ENCODE results near the gene ZNF446.
"Not testable (repeated sequence)": the region's sequence is repeated elsewhere in the genome, so short reads cannot be mapped to it uniquely, and the experiment has no call there.

The ZNF446 gene

DNA sequence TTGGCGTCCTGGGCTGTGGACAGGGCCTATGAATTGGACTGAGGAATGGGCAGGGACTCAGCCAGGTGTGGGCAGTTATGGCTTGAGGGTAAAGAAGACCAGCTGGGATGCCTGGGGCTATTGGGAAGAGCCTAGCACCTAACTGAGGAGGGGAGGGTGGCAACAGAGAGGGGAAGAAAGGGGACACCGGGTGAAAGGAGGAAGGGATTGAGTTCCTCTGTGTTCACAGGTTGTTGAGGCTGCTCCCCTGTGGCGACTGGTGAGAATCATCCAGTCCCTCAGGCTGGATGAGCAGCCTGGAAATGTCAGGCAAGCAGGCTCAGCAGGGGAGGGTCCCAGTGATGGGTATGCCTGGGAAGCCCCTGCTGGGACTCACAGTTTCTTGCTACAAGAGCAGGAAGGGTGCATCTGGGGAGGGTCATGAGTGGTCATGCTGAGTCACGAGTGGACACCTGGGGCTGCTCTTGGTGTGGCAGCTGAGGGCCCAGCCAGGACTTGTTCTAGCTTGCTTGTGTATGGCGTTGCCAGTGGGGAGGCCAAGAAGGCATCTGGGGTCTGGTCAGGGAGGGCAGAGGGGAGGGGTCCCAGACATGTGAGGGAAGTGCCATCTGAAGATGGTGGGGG lies 7.8 kb upstream of the ZNF446 start:
- Mint-ChIP-seq H3K9me3 (no peaks in the 10 kb centered on the region), H3K36me3 (ENCODE audit: low read depth) (peaks cover 11% of the 10 kb centered on the region), H3K4me1 (peaks cover 12% of the 10 kb centered on the region), H3K27me3 (ENCODE audit: low read depth) (peaks cover 3% of the 10 kb centered on the region), H3K27ac (no peak overlapping the region), H3K4me3 (peak overlapping the region; percentile 86 to 89 (median 87))
- TF ChIP-seq, protein P1, sequence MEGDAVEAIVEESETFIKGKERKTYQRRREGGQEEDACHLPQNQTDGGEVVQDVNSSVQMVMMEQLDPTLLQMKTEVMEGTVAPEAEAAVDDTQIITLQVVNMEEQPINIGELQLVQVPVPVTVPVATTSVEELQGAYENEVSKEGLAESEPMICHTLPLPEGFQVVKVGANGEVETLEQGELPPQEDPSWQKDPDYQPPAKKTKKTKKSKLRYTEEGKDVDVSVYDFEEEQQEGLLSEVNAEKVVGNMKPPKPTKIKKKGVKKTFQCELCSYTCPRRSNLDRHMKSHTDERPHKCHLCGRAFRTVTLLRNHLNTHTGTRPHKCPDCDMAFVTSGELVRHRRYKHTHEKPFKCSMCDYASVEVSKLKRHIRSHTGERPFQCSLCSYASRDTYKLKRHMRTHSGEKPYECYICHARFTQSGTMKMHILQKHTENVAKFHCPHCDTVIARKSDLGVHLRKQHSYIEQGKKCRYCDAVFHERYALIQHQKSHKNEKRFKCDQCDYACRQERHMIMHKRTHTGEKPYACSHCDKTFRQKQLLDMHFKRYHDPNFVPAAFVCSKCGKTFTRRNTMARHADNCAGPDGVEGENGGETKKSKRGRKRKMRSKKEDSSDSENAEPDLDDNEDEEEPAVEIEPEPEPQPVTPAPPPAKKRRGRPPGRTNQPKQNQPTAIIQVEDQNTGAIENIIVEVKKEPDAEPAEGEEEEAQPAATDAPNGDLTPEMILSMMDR (IDR thresholded peaks at IDR 0.05; ENCODE audit: unreplicated experiment in 3 of 3), result no peak

DNA sequence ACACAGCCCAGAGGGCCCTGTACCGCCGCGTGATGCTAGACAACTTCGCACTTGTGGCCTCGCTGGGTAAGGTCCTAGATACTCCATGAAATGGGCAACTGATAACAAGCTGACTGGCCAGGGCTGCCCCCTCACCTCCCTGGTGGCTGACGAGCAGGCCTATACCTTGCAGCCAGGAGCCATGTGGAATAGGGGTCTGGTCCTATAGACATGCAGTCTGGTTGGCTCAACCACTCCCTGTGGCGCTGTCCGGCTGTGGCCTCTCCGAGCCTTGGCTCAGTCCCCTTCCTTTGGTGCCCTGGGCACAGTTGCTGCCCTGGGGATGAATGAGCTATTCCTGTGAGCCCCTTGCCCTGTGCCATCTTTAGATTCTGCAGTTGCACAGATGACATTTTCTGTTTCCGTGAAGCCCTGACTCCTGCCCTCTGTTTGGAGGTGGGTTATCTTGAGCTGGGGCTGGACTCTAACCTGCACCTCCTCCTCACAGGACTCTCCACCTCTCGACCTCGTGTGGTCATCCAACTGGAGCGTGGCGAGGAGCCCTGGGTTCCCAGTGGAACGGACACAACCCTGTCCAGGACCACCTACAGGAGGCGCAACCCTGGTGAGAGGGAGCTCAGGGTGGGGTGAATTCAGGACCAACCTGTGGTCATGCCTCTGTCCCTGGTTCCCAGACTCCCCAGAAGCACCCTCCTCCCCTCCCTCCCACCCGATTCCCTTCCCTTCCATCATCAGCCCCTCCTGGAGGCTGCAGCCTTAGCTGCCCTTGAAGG lies 6.7 kb upstream of the ZNF446 start:
- no peak overlapping the region for H3K27ac Mint-ChIP-seq
- no peaks in the 10 kb centered on the region for H3K9me3 Mint-ChIP-seq
- peaks cover 12% of the 10 kb centered on the region for H3K4me1 Mint-ChIP-seq
- peaks cover 3% of the 10 kb centered on the region for H3K27me3 Mint-ChIP-seq (ENCODE audit: low read depth)
- TF ChIP-seq, protein P1 (IDR thresholded peaks at IDR 0.05; ENCODE audit: unreplicated experiment in 3 of 3), result no peak
- H3K36me3 Mint-ChIP-seq (ENCODE audit: low read depth), result peaks cover 11% of the 10 kb centered on the region
- H3K4me3 Mint-ChIP-seq, result peak overlapping the region; percentile 86 to 89 (median 87)

DNA sequence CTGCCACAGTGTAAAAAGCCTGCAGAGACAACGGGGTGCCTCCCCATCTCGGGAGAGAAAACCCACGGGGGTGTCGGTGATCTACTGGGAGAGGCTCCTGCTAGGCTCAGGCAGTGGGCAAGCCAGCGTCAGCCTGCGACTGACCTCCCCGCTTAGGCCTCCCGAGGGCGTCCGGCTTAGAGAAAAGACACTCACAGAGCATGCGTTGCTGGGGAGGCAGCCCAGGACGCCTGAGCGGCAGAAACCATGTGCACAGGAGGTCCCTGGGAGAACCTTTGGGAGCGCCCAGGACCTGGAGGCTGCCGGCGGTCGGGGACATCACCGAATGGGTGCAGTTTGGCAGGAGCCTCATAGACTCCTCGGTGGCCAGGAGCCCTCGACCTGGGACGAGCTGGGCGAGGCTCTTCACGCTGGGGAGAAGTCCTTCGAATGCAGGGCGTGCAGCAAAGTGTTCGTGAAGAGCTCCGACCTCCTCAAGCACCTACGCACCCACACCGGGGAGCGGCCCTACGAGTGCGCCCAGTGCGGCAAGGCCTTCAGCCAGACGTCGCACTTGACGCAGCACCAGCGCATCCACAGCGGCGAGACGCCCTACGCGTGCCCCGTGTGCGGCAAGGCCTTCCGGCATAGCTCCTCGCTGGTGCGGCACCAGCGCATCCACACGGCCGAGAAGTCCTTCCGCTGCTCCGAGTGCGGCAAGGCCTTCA lies 5.2 kb upstream of the ZNF446 start:
- not testable (repeated sequence) for H3K9me3 Mint-ChIP-seq; H3K27me3 Mint-ChIP-seq (ENCODE audit: low read depth); H3K27ac Mint-ChIP-seq
- Mint-ChIP-seq H3K4me1 (peaks cover 12% of the 10 kb centered on the region), H3K4me3 (peak overlapping the region in 2 of 3 experiments; percentile 43 to 57), H3K36me3 (ENCODE audit: low read depth) (peaks cover 11% of the 10 kb centered on the region)

DNA sequence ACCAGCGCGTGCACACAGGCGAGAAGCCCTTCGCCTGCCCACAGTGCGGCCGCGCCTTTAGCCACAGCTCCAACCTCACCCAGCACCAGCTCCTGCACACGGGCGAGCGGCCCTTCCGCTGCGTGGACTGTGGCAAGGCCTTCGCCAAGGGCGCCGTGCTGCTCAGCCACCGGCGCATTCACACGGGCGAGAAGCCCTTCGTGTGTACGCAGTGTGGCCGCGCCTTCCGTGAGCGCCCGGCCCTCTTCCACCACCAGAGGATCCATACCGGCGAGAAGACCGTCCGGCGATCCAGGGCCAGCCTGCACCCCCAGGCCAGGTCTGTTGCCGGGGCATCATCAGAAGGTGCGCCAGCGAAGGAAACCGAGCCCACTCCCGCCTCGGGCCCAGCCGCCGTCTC lies 4.4 kb upstream of the ZNF446 start:
- Mint-ChIP-seq H3K27me3 (ENCODE audit: low read depth) (no peaks in the 10 kb centered on the region), H3K27ac (no peak overlapping the region), H3K4me3 (no peak overlapping the region), H3K4me1 (peaks cover 14% of the 10 kb centered on the region), H3K36me3 (ENCODE audit: low read depth) (peaks cover 11% of the 10 kb centered on the region), H3K9me3 (no peaks in the 10 kb centered on the region)
- TF ChIP-seq, protein P1 (IDR thresholded peaks at IDR 0.05; ENCODE audit: unreplicated experiment in 3 of 3), result no peak

DNA sequence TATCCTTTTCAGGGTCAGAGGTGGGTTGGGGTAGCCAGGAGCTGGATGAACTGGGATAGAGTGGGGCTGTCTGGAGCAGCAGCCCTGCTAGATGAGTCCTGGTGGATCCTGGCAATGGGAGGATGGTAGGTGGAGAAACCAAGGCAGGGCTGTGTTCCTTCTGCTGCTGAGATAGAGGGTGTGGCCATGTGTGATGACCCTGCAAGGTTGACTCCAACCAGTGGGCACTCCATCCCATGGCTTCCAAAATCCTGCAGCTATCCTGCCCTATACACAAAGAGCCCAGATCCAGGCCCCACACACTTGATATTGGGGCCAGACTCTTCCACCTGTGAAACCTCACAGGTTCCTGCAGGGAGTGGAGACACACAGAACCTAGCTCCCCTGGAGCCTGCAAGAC lies 2.4 kb upstream of the ZNF446 start:
- peak overlapping the region; percentile 68 to 96 (median 92) for H3K4me3 Mint-ChIP-seq
- peaks cover 11% of the 10 kb centered on the region for H3K36me3 Mint-ChIP-seq (ENCODE audit: low read depth)
- H3K4me1 Mint-ChIP-seq, result peaks cover 6% of the 10 kb centered on the region
- H3K9me3 Mint-ChIP-seq, result no peaks in the 10 kb centered on the region
- no peaks in the 10 kb centered on the region for H3K27me3 Mint-ChIP-seq (ENCODE audit: low read depth)
- H3K27ac Mint-ChIP-seq, result peak overlapping the region in 1 of 3 experiments; percentile 62
- TF ChIP-seq, protein P1 (IDR thresholded peaks at IDR 0.05; ENCODE audit: unreplicated experiment in 3 of 3), result no peak

DNA sequence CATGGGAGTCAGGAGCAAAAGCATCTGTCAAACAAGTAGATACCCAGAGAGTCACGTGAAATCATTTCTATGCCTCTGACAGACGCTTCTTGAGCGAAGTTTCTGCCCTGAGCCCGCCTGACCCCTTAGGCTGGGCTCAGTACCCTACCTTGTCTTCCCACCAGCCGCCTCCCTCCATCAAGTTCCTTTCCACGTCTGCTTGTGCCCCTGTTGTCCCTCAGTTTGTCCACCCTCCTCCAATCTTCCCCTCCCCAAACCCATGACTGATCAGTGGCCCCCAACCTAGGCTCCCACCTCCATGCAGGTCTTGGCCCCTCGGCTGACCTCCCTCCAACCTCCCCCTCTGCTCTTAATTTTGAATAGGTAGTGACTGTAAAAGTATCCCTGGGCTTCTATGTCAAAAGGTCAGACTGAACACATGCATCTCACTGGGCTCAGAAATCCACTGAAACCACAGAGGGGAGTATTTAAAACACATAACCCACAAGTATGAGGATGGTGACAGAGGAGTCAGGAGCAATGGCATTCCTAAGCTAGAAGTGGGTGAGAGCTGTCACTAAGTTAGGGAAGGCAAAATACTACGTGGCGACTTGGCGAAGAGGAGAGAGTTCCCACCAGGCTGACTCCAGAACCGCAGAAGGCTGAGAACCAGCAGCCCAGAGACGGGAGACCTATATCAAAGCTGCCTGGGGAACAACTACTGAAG lies 1.7 kb upstream of the ZNF446 start:
- H3K27ac Mint-ChIP-seq, result peak overlapping the region in 2 of 3 experiments; percentile 31 to 62
- peaks cover 15% of the 10 kb centered on the region for H3K36me3 Mint-ChIP-seq (ENCODE audit: low read depth)
- TF ChIP-seq, protein P1 (IDR thresholded peaks at IDR 0.05; ENCODE audit: unreplicated experiment in 3 of 3), result no peak
- H3K27me3 Mint-ChIP-seq (ENCODE audit: low read depth), result no peaks in the 10 kb centered on the region
- H3K4me1 Mint-ChIP-seq, result peaks cover 6% of the 10 kb centered on the region
- H3K9me3 Mint-ChIP-seq, result no peaks in the 10 kb centered on the region
- H3K4me3 Mint-ChIP-seq, result peak overlapping the region; percentile 91 to 96 (median 92)
